GM21529 (cell line): ENCODE results near the gene SDF2L1.
"Not testable (repeated sequence)": the region's sequence is repeated elsewhere in the genome, so short reads cannot be mapped to it uniquely, and the experiment has no call there.

Experiments
- ATAC-seq: cut with Tn5 transposase; IDR thresholded peaks from one replicate; pipeline ENCODE4 v1.9.1; 2021; ENCODE audit not compliant: unreplicated experiment

SDF2L1 gene

GRCh38 chr22:21636629-21637218 is 5.4 kb upstream of the SDF2L1 start:
- no peak for ATAC-seq

GRCh38 chr22:21637450-21637849 is 4.7 kb upstream of the SDF2L1 start:
- not testable (repeated sequence) for ATAC-seq

- no peak for ATAC-seq
These were observed 2.7 kb upstream of the SDF2L1 start for GRCh38 chr22:21639359-21639758.

- ATAC-seq = no peak
These were observed 1.3 kb upstream of the SDF2L1 start for GRCh38 chr22:21640810-21641209.

- ATAC-seq = no peak
These were observed 699 bp upstream of the SDF2L1 start for GRCh38 chr22:21641417-21641788.

GRCh38 chr22:21642584-21643448 is 714 bp downstream of the SDF2L1 start:
- ATAC-seq = no peak

GRCh38 chr22:21643533-21644357 is 1.6 kb downstream of the SDF2L1 start:
- ATAC-seq = no peak

GRCh38 chr22:21645513-21645912 is 3.4 kb downstream of the SDF2L1 start:
- not testable (repeated sequence) for ATAC-seq

GRCh38 chr22:21646608-21647590 is 4.8 kb downstream of the SDF2L1 start:
- ATAC-seq = no peak

- no peak for ATAC-seq
These were observed 8.2 kb downstream of the SDF2L1 start for GRCh38 chr22:21650280-21650679.

- ATAC-seq = peak; percentile 4
These were observed 8.9 kb downstream of the SDF2L1 start for GRCh38 chr22:21650823-21651520.

GRCh38 chr22:21651521-21652009 is 9.5 kb downstream of the SDF2L1 start:
- ATAC-seq = peak; percentile 19

- ATAC-seq = peak; percentile 85
These were observed 10.0 kb downstream of the SDF2L1 start for GRCh38 chr22:21652010-21652546.

- no peak for ATAC-seq
These were observed 10.7 kb downstream of the SDF2L1 start for GRCh38 chr22:21652547-21653545.

- no peak for ATAC-seq
These were observed 14.9 kb downstream of the SDF2L1 start for GRCh38 chr22:21657020-21657359.

- peak; percentile 69 for ATAC-seq
These were observed 15.4 kb downstream of the SDF2L1 start for GRCh38 chr22:21657360-21658032.

GRCh38 chr22:21659864-21660525 is 17.9 kb downstream of the SDF2L1 start:
- no peak for ATAC-seq
